Activated T-cell treated with anti-CD3 and anti-CD28 coated beads for 4 hours (primary cell): ENCODE measurements around the gene HNF1A.
"Not testable (repeated sequence)": the region's sequence is repeated elsewhere in the genome, so short reads cannot be mapped to it uniquely, and the experiment has no call there.

Source experiments
- DNase-seq: peaks from one replicate; pipeline ENCODE4 v3.0.0-alpha.2; 2020

HNF1A gene

GRCh38 chr12:121015825-121016766, 37.8 kb downstream of the HNF1A start, which contains the start of gene C12orf43:
C12orf43 (minus strand) TSS chr12:121016487; CDS start chr12:121016474, 13 bp downstream.
- peak; percentile 93 for DNase-seq

- DNase-seq = no peak
Measured at GRCh38 chr12:121017966-121018491, 39.7 kb downstream of the HNF1A start.

- DNase-seq = no peak
Measured at GRCh38 chr12:121018860-121019617, 40.7 kb downstream of the HNF1A start.

GRCh38 chr12:121021754-121022153, 43.4 kb downstream of the HNF1A start:
- no peak for DNase-seq

GRCh38 chr12:121022713-121023112, 44.4 kb downstream of the HNF1A start:
- DNase-seq = no peak

GRCh38 chr12:121023799-121024198, 45.5 kb downstream of the HNF1A start:
- DNase-seq = no peak

- no peak for DNase-seq
Measured at GRCh38 chr12:121025442-121026226, 47.3 kb downstream of the HNF1A start.

- DNase-seq = no peak
Measured at GRCh38 chr12:121026274-121027045, 48.1 kb downstream of the HNF1A start.

- DNase-seq = no peak
Measured at GRCh38 chr12:121030576-121031212, 52.4 kb downstream of the HNF1A start.

- peak; percentile 21 for DNase-seq
Measured at GRCh38 chr12:121033625-121034349, 55.4 kb downstream of the HNF1A start.

GRCh38 chr12:121034616-121035305, 56.4 kb downstream of the HNF1A start:
- no peak for DNase-seq

- DNase-seq = peak; percentile 14
Measured at GRCh38 chr12:121036810-121037326, 58.5 kb downstream of the HNF1A start.

- DNase-seq = peak; percentile 29
Measured at GRCh38 chr12:121038861-121039668, 60.7 kb downstream of the HNF1A start, which contains the start of gene OASL. OASL (minus strand) TSS chr12:121039246; CDS start chr12:121038971, 275 bp downstream.

- no peak for DNase-seq
Measured at GRCh38 chr12:121043067-121043466, 64.7 kb downstream of the HNF1A start.

GRCh38 chr12:121047400-121047799, 69.1 kb downstream of the HNF1A start:
- DNase-seq = not testable (repeated sequence)

GRCh38 chr12:121048442-121048841, 70.1 kb downstream of the HNF1A start:
- no peak for DNase-seq

- no peak for DNase-seq
Measured at GRCh38 chr12:121050725-121051124, 72.4 kb downstream of the HNF1A start.
